ENCODE measurements around the gene CBFA2T3.

The CBFA2T3 gene

GRCh38 chr16:88931373-88931900, 45.6 kb downstream of the CBFA2T3 start:
- no peak for DNase-seq (ENCODE audit: extremely low read depth, low read depth)
- TF ChIP-seq CTCF (IDR thresholded peaks at IDR 0.05; ENCODE audit: low read depth, low read length) = no peak

- no peak for TF ChIP-seq CTCF (IDR thresholded peaks at IDR 0.05; ENCODE audit: low read depth, low read length)
- no peak for DNase-seq (ENCODE audit: extremely low read depth, low read depth)
These were observed 46.3 kb downstream of the CBFA2T3 start for GRCh38 chr16:88930716-88931115.

GRCh38 chr16:88929091-88929445, 47.9 kb downstream of the CBFA2T3 start:
- no peak for DNase-seq (ENCODE audit: extremely low read depth, low read depth)
- TF ChIP-seq CTCF (IDR thresholded peaks at IDR 0.05; ENCODE audit: low read depth, low read length) = no peak

GRCh38 chr16:88928405-88929090, 48.5 kb downstream of the CBFA2T3 start:
- TF ChIP-seq CTCF (IDR thresholded peaks at IDR 0.05; ENCODE audit: low read depth, low read length) = no peak
- no peak for DNase-seq (ENCODE audit: extremely low read depth, low read depth)

GRCh38 chr16:88927661-88928060, 49.3 kb downstream of the CBFA2T3 start:
- TF ChIP-seq CTCF (IDR thresholded peaks at IDR 0.05; ENCODE audit: low read depth, low read length) = no peak
- DNase-seq (ENCODE audit: extremely low read depth, low read depth) = no peak

GRCh38 chr16:88927010-88927409, 50.0 kb downstream of the CBFA2T3 start:
- no peak for DNase-seq (ENCODE audit: extremely low read depth, low read depth)
- TF ChIP-seq CTCF (IDR thresholded peaks at IDR 0.05; ENCODE audit: low read depth, low read length) = no peak

- no peak for DNase-seq (ENCODE audit: extremely low read depth, low read depth)
- no peak for TF ChIP-seq CTCF (IDR thresholded peaks at IDR 0.05; ENCODE audit: low read depth, low read length)
These were observed 50.5 kb downstream of the CBFA2T3 start for GRCh38 chr16:88926374-88926990.

Measured in AG09319 (cell line).